HG02642 (cell line): ENCODE data around the gene NKPD1.

Experiments
- ATAC-seq: cut with Tn5 transposase; IDR thresholded peaks from one replicate; pipeline ENCODE4 v1.9.1; 2021; ENCODE audit warnings: mild to moderate bottlenecking; ENCODE audit not compliant: unreplicated experiment, poor library complexity

Gene NKPD1

DNA sequence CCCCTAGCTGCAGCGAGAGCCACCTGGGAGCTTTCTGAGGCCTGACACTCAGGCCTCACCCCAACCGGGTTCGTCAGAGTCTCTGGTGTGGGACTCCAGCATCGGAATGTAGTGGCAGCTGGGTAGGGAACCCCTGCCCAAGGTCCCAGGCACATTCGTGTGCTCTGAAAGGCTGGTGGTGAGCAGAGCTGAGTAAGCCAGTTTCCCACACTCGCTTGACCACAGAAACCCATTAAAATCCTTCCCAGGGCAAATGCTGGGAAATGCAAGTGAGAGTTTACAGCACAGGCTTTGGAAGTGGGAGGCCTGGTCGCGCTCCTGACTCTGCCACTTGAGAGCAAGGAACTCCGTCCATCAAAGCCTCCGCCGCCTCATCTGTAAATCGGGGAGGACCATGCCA is 13.0 kb upstream of the NKPD1 start:
- ATAC-seq, result no peak

GRCh38 chr19:45172611-45173208 is 11.9 kb upstream of the NKPD1 start:
- ATAC-seq, result no peak

DNA sequence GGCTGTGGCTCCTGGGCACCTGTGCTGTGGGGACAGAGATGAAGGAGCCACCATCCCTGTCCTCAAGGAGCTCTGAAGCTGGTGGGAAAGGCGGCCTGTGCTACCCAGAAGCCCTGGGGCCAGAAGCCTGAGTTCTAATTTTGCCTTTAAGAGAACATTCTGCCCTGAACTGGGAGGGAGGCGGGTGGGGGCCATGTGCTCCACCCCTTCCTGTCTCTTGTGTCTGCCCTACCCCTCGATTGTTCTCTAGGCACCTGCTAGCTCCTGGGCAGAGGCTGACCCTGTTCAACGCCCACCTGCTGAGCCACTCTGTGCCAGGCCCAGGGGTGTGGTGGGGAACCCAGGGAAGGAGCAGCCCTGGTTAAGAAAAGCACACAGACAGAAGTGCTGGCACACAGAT is 11.4 kb upstream of the NKPD1 start:
- ATAC-seq, result no peak

DNA sequence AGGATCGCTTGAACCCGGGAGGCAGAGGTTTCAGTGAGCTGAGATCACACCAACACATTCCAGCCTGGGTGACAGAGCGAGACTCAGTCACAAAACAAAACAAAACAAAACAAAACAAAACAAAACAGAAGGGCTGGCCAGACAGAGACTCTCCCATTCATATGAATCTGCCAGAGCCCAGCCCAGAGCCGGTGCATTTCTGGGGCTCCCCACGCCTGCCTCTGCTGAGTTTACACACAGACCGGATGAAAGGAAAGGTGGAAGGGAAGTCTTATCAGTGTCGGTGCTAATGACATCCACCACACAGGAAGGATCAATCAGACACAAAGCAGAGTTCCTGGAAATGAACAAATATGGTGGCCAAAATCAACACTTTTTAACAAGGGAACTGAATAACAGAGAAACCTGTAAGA is 10.4 kb upstream of the NKPD1 start:
- no peak for ATAC-seq

GRCh38 chr19:45170146-45171106 is 9.6 kb upstream of the NKPD1 start:
- ATAC-seq, result no peak

DNA sequence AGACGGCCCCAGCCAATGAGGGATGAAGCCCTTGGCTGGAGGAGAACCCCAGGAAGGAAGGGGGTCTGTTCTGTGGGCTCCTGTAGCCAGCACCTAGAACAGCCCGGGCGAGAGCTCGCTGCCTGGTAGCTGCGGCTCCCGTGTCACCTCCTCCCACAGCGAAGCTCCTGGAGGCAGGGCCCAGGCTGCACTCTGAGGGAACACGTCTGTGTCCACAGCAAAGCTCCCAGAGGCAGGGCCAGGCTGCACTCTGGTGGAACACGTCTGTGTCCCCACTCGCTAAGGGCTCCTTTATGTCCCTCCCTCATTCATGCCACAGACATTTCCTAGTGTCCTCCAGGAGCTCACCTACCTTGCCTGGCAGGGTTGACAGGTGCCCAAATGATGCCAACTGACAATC is 8.8 kb upstream of the NKPD1 start:
- no peak for ATAC-seq

DNA sequence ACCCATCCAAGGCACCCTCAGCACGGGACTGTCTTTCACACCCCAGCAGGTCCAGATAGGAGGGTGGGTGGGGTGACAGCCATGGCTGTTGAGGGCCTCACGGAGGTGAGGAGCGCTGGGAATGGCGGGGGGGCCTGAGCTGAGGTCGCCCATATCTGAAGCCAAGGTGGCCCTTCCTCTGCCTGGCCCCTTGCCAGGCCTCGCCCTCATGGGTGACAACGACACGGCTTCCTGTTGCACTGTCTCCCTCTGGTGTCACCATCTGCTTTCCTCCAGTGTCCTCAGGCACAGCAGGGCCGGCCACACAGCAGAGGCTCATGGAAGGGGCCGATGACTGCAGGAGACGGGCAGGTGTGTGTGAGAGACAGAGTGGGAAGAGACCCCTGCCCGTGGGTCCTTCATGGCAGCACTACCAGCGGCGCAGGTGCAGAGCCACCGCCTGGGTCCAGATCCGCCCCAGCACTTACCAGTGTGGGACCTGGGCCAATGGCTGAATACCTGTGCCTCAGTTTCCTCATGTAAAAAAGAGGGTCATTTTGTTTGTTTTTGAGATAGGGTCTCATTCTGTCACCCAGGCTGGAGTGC is 8.1 kb upstream of the NKPD1 start:
- no peak for ATAC-seq

DNA sequence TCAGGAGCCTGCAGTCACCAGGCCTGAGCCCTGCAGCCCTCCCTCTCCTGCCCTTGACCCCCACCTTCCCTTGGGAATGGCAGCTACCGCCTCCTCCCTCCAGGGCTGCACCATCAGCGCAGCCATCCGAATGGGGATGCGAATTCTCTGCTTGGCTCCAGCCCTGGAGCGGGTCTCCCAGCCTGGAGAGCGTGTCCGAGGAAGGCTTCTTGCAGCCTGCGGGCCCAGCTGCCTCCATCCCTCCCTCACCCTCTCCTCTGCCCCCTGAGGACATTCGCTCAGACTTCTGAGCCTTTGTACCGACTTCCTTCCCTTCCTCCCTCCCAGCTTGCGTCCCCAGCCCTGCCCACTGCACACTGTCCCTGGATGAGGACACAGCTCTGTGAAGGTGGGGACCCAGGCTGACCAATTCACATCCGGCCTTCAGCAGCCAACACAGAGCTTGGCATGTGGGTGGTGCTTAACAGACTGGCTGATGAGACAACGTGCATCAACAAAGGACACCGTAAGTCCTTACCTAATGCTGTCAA is 6.0 kb upstream of the NKPD1 start:
- no peak for ATAC-seq

DNA sequence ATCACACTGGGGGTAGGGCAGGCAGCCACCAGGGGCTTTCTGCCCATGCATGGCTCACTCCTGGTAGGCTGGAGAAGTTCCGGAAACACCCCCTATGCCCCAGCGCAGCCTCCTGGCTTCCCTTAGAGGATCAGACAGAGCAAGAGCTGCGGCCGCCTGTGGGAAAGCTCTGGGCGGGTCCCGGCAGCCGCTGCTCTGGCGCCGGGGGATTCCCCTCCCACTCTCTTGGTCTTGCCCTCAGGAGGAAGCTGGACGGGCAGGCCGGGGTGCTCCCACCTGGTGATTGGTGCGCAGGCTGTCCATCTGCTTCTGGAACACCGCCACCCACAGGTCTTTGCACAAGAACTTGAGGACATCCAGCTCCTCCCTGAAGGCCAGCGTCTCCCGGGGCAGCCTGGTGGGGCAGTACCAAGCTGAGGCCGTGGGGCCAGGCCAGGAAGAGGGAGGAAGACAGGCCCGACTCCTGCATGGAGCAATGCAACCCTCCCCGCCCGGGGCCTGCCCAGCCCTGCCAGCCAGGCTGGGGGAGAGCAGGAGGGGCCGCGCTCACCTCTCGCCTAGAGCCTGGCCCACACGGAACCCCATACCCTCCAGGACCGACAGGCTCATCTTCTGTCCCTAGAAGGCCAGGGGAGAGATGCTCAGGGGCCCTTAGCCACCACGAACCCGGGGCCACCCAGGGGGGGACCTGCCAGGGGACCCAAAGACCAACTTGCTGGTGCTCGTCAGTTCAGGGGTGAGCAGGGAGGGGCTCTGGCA is 4.0 kb upstream of the NKPD1 start:
- peak; percentile 70 for ATAC-seq

- no peak for ATAC-seq
Measured at GRCh38 chr19:45163751-45164460, 3.1 kb upstream of the NKPD1 start.

- ATAC-seq, result no peak
Measured at GRCh38 chr19:45163156-45163555, 2.4 kb upstream of the NKPD1 start.

- no peak for ATAC-seq
Measured at GRCh38 chr19:45162608-45163143, 1.9 kb upstream of the NKPD1 start.

GRCh38 chr19:45161738-45162607 is 1.2 kb upstream of the NKPD1 start:
- ATAC-seq, result no peak

DNA sequence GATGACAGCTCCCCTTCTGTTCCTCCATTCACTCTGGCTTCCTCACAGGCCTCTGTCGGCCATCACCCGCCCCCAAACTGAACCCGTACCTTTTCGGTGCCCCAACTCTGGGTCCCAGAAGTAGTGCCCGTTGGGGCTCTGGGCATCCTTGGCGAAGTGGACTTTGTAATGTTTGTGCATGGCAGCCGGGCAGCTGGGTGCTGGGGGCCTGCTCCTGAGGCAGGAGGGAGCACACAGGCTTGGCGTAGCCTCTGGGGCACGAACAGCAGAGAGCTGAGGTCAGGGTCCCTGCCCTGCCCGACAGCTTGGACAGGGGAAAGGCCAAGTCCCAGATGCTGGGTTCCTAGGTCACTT is 834 bp downstream of the NKPD1 start:
- no peak for ATAC-seq

DNA sequence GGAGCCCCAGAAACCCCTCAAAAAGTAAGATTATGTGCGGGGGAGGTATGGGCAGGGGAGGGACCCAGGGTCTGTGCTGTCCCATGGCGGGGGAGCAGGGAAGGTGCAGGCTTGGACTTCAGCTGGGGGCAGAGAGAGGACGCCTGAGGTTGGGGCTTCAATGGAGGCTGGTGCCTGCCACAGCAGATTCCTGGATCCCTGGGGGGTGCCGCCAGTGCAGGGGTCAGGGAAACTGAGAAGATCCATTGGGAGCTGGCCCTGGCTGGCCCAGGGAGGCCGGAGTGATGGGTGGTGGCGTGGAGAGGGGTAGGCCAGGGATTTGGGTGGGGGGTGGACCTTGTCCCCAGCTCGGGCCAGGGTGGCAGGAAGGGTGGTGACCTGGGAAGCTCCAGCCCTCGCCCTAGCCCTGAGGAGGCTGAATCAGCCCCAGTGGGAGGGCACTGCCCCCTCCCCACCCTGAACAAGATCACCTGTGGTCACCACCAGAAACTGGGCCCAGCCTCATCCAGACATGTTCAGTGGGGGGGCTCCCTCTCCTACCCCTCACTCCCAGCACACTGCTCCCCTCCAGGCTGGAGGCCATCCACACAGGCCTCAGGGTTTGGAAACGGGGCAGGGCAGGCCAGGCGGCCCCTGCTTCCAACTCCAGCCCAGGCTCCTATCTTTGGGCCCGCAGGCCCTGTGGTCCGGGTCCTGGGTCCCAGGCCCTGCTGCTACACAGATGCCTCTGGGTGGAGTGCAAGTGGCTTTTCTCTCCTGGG is 1.4 kb downstream of the NKPD1 start:
- no peak for ATAC-seq

GRCh38 chr19:45158503-45159209 is 2.1 kb downstream of the NKPD1 start:
- no peak for ATAC-seq

DNA sequence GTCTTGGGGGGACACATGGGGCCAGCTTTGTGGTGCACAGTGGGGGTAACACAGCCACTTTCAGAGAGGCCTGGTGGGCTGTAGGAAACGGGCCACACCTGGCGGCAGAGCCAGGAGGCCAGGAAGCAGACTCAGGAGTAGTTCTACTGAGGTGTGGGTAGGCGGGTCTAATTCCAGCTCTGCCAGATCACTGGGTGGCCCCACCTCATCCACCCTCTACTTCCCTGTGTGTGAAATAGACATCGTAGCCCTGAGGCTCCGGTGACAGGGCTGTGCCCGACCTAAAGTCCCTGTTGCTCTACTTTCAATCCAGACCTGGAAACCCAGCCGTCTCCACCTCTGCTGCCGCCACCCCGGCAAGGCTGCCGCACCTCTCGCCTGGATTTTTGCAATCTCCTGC is 4.0 kb downstream of the NKPD1 start:
- ATAC-seq, result no peak
